ENCODE results near the gene EFCAB5. TPM values are rescaled to one million over a fixed set of nuclear protein-coding genes. Genes with fewer than 3 reads are reported as not detected.
"Not testable (repeated sequence)": the region's sequence is repeated elsewhere in the genome, so short reads cannot be mapped to it uniquely, and the experiment has no call there.

EFCAB5 gene
- total RNA-seq, 1 experiment from 2014 or later, result 0.07 TPM

GRCh38 chr17:29931231-29931932, 10.1 kb upstream of the EFCAB5 start:
- in situ Hi-C loops (cut with HindIII; ENCODE audit: low sequenced_read_pairs), result no loop called here
- DNase-seq (ENCODE audit: low spot score), result peak; percentile 89

- DNase-seq (ENCODE audit: low spot score), result peak; percentile 31
- in situ Hi-C loops (cut with HindIII; ENCODE audit: low sequenced_read_pairs), result no loop called here
These were observed 8.1 kb upstream of the EFCAB5 start for GRCh38 chr17:29933379-29933778.

GRCh38 chr17:29935909-29936308, 5.5 kb upstream of the EFCAB5 start:
- in situ Hi-C loops (cut with HindIII; ENCODE audit: low sequenced_read_pairs); DNase-seq (ENCODE audit: low spot score): not testable (repeated sequence)

- no peak for DNase-seq (ENCODE audit: low spot score)
- in situ Hi-C loops (cut with HindIII; ENCODE audit: low sequenced_read_pairs), result no loop called here
These were observed 4.7 kb upstream of the EFCAB5 start for GRCh38 chr17:29936724-29937123.

- in situ Hi-C loops (cut with HindIII; ENCODE audit: low sequenced_read_pairs), result no loop called here
- DNase-seq (ENCODE audit: low spot score), result no peak
These were observed 3.8 kb downstream of the EFCAB5 start for GRCh38 chr17:29945281-29945680.

GRCh38 chr17:29948448-29949215, 7.2 kb downstream of the EFCAB5 start:
- in situ Hi-C loops (cut with HindIII; ENCODE audit: low sequenced_read_pairs), result no loop called here
- DNase-seq (ENCODE audit: low spot score), result no peak

- in situ Hi-C loops (cut with HindIII; ENCODE audit: low sequenced_read_pairs), result no loop called here
- no peak for DNase-seq (ENCODE audit: low spot score)
These were observed 8.3 kb downstream of the EFCAB5 start for GRCh38 chr17:29949696-29950095.

- in situ Hi-C loops (cut with HindIII; ENCODE audit: low sequenced_read_pairs), result no loop called here
- DNase-seq (ENCODE audit: low spot score), result no peak
These were observed 13.0 kb downstream of the EFCAB5 start for GRCh38 chr17:29954405-29954804.

- in situ Hi-C loops (cut with HindIII; ENCODE audit: low sequenced_read_pairs), result no loop called here
- no peak for DNase-seq (ENCODE audit: low spot score)
These were observed 14.8 kb downstream of the EFCAB5 start for GRCh38 chr17:29956225-29956624.

- DNase-seq (ENCODE audit: low spot score); in situ Hi-C loops (cut with HindIII; ENCODE audit: low sequenced_read_pairs): not testable (repeated sequence)
These were observed 16.1 kb downstream of the EFCAB5 start for GRCh38 chr17:29957488-29957887.

- no peak for DNase-seq (ENCODE audit: low spot score)
- in situ Hi-C loops (cut with HindIII; ENCODE audit: low sequenced_read_pairs), result no loop called here
These were observed 17.7 kb downstream of the EFCAB5 start for GRCh38 chr17:29958947-29959657.

- in situ Hi-C loops (cut with HindIII; ENCODE audit: low sequenced_read_pairs), result no loop called here
- DNase-seq (ENCODE audit: low spot score), result no peak
These were observed 18.4 kb downstream of the EFCAB5 start for GRCh38 chr17:29959658-29960337.

GRCh38 chr17:29962656-29963055, 21.2 kb downstream of the EFCAB5 start:
- DNase-seq (ENCODE audit: low spot score), result no peak
- in situ Hi-C loops (cut with HindIII; ENCODE audit: low sequenced_read_pairs), result no loop called here

GRCh38 chr17:29968271-29968670, 26.8 kb downstream of the EFCAB5 start:
- in situ Hi-C loops (cut with HindIII; ENCODE audit: low sequenced_read_pairs), result no loop called here

GRCh38 chr17:29972277-29972676, 30.8 kb downstream of the EFCAB5 start:
- in situ Hi-C loops (cut with HindIII; ENCODE audit: low sequenced_read_pairs), result no loop called here

More at GRCh38 chr17:29968271-29968670, 26.8 kb downstream of the EFCAB5 start:
- no peak for DNase-seq (ENCODE audit: low spot score)

GRCh38 chr17:29973005-29973404, 31.6 kb downstream of the EFCAB5 start:
- DNase-seq (ENCODE audit: low spot score), result no peak
- in situ Hi-C loops (cut with HindIII; ENCODE audit: low sequenced_read_pairs), result no loop called here

More at GRCh38 chr17:29972277-29972676, 30.8 kb downstream of the EFCAB5 start:
- DNase-seq (ENCODE audit: low spot score), result no peak

GRCh38 chr17:29977836-29978235, 36.4 kb downstream of the EFCAB5 start:
- in situ Hi-C loops (cut with HindIII; ENCODE audit: low sequenced_read_pairs), result no loop called here
- DNase-seq (ENCODE audit: low spot score), result no peak

GRCh38 chr17:29980261-29980660, 38.8 kb downstream of the EFCAB5 start:
- DNase-seq (ENCODE audit: low spot score), result no peak
- in situ Hi-C loops (cut with HindIII; ENCODE audit: low sequenced_read_pairs), result no loop called here

- DNase-seq (ENCODE audit: low spot score), result no peak
- in situ Hi-C loops (cut with HindIII; ENCODE audit: low sequenced_read_pairs), result no loop called here
These were observed 41.7 kb downstream of the EFCAB5 start for GRCh38 chr17:29982991-29983653.

All from G401 (cell line).